Measurements from ENCODE around the gene TCTN3.

DNA sequence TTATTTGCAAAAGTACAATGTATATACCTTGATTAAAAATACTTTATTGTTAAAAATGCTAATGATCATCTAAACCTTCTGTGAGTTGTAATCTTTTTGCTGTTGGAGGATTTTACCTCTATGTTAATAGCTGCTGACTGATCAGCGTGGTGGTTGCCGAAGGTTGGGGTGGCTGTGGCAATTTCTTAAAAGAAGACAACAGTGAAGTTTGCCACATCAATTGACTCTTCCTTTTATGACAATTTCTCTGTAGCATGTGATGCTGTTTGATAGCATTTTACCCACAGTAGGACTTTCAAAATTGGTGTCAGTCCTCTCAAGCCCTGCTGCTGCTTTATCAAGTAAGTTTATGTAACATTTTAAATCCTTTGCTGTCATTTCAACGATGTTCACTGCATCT is 45.3 kb upstream of the TCTN3 start:
- TF ChIP-seq, protein P1, sequence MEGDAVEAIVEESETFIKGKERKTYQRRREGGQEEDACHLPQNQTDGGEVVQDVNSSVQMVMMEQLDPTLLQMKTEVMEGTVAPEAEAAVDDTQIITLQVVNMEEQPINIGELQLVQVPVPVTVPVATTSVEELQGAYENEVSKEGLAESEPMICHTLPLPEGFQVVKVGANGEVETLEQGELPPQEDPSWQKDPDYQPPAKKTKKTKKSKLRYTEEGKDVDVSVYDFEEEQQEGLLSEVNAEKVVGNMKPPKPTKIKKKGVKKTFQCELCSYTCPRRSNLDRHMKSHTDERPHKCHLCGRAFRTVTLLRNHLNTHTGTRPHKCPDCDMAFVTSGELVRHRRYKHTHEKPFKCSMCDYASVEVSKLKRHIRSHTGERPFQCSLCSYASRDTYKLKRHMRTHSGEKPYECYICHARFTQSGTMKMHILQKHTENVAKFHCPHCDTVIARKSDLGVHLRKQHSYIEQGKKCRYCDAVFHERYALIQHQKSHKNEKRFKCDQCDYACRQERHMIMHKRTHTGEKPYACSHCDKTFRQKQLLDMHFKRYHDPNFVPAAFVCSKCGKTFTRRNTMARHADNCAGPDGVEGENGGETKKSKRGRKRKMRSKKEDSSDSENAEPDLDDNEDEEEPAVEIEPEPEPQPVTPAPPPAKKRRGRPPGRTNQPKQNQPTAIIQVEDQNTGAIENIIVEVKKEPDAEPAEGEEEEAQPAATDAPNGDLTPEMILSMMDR (IDR thresholded peaks at IDR 0.05; ENCODE audit: low read depth, low read length, missing input control) = no peak
- TF ChIP-seq SP1 (IDR thresholded peaks at IDR 0.05) = no peak
- TF ChIP-seq RAD21 (IDR thresholded peaks at IDR 0.05) = no peak
- TF ChIP-seq GABPA (IDR thresholded peaks at IDR 0.05 in 1 of 2, conservative IDR thresholded peaks at IDR 0.05 in 1 of 2) = no peak
- TF ChIP-seq, protein P2, sequence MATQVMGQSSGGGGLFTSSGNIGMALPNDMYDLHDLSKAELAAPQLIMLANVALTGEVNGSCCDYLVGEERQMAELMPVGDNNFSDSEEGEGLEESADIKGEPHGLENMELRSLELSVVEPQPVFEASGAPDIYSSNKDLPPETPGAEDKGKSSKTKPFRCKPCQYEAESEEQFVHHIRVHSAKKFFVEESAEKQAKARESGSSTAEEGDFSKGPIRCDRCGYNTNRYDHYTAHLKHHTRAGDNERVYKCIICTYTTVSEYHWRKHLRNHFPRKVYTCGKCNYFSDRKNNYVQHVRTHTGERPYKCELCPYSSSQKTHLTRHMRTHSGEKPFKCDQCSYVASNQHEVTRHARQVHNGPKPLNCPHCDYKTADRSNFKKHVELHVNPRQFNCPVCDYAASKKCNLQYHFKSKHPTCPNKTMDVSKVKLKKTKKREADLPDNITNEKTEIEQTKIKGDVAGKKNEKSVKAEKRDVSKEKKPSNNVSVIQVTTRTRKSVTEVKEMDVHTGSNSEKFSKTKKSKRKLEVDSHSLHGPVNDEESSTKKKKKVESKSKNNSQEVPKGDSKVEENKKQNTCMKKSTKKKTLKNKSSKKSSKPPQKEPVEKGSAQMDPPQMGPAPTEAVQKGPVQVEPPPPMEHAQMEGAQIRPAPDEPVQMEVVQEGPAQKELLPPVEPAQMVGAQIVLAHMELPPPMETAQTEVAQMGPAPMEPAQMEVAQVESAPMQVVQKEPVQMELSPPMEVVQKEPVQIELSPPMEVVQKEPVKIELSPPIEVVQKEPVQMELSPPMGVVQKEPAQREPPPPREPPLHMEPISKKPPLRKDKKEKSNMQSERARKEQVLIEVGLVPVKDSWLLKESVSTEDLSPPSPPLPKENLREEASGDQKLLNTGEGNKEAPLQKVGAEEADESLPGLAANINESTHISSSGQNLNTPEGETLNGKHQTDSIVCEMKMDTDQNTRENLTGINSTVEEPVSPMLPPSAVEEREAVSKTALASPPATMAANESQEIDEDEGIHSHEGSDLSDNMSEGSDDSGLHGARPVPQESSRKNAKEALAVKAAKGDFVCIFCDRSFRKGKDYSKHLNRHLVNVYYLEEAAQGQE (IDR thresholded peaks at IDR 0.05) = no peak
- TF ChIP-seq, protein P3, sequence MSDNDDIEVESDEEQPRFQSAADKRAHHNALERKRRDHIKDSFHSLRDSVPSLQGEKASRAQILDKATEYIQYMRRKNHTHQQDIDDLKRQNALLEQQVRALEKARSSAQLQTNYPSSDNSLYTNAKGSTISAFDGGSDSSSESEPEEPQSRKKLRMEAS (IDR thresholded peaks at IDR 0.05) = no peak
- TF ChIP-seq, protein P4, sequence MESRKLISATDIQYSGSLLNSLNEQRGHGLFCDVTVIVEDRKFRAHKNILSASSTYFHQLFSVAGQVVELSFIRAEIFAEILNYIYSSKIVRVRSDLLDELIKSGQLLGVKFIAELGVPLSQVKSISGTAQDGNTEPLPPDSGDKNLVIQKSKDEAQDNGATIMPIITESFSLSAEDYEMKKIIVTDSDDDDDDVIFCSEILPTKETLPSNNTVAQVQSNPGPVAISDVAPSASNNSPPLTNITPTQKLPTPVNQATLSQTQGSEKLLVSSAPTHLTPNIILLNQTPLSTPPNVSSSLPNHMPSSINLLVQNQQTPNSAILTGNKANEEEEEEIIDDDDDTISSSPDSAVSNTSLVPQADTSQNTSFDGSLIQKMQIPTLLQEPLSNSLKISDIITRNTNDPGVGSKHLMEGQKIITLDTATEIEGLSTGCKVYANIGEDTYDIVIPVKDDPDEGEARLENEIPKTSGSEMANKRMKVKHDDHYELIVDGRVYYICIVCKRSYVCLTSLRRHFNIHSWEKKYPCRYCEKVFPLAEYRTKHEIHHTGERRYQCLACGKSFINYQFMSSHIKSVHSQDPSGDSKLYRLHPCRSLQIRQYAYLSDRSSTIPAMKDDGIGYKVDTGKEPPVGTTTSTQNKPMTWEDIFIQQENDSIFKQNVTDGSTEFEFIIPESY (IDR thresholded peaks at IDR 0.05) = no peak
- no peak for TF ChIP-seq FOXA1 (IDR thresholded peaks at IDR 0.05)
- no peak for TF ChIP-seq YY1 (IDR thresholded peaks at IDR 0.05)
